ENCODE data around the gene UQCRH. TPM values are rescaled to one million over a fixed set of nuclear protein-coding genes. Genes with fewer than 3 reads are reported as not detected.

Gene UQCRH
- total and polyA plus RNA-seq, 2 of the 8 experiments (the other 6 are each of a cell fraction or from before 2014, with no cell fraction given): 626 to 1,112 TPM

DNA sequence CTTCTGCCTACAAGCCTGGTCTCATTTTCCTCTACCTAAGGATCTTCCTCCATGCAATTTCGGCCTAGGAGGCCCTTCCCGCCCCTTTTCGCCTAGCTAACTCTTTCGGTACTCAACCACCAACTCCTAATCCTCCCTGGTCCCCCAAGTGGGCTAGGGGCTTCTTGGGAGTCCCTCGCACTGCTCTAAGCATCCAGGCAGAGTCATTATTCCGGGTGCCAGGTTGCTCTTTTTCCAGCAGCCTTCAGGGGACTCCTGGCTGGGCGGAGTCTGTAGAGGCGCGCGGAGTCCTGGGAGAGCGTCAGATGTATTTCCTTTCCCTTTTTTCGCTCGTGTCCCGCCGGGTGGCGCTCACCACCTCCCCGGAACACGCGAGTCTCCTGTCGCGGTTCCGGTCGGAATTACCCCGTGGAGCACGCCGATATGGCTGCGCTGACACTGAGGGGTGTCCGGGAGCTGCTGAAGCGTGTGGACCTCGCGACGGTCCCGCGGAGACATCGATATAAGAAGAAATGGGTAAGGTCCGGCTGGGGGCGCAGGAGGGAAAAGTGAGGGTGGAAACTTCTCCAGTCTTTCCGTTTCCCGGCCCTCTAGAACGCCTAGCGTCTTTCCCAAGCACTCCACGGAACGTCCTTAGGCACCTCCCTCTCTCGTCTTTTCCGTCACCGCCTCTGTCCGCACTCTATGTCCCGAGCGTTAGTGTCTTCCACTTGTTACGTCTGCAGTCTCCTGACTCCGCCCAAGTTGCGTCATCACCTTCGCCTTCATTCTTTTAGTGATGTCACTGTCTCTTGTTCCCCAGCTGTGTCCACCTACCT is 37.1 kb downstream of the UQCRH start, which contains the start of gene NSUN4 (continued):
- TF ChIP-seq, protein P1, sequence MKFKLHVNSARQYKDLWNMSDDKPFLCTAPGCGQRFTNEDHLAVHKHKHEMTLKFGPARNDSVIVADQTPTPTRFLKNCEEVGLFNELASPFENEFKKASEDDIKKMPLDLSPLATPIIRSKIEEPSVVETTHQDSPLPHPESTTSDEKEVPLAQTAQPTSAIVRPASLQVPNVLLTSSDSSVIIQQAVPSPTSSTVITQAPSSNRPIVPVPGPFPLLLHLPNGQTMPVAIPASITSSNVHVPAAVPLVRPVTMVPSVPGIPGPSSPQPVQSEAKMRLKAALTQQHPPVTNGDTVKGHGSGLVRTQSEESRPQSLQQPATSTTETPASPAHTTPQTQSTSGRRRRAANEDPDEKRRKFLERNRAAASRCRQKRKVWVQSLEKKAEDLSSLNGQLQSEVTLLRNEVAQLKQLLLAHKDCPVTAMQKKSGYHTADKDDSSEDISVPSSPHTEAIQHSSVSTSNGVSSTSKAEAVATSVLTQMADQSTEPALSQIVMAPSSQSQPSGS (IDR thresholded peaks at IDR 0.05; ENCODE audit: low read length): peak; percentile 82; the same call in 1 of the 2 replicates
- TF ChIP-seq CBX5 (IDR thresholded peaks at IDR 0.05; ENCODE audit: low read depth, low read length): no peak
- TF ChIP-seq BCL11A (IDR thresholded peaks at IDR 0.05; ENCODE audit: low read depth in 2 of 2, low read length in 2 of 2): no peak
- no peak for TF ChIP-seq EZH2 (IDR thresholded peaks at IDR 0.05; ENCODE audit: low read depth, low read length, severe bottlenecking)
- no peak for TF ChIP-seq HDAC6 (IDR thresholded peaks at IDR 0.05; ENCODE audit: low read depth, low read length)
- TF ChIP-seq CHD2 (IDR thresholded peaks at IDR 0.05; ENCODE audit: low read length): peak; percentile 38; the same call in 1 of the 2 replicates
- no peak for TF ChIP-seq KDM1A (IDR thresholded peaks at IDR 0.05; ENCODE audit: borderline replicate concordance, low read length)
- peak; percentile 85 for TF ChIP-seq BACH1 (IDR thresholded peaks at IDR 0.05; ENCODE audit: low read length)
- TF ChIP-seq TCF12 (IDR thresholded peaks at IDR 0.05; ENCODE audit: low read depth, low read length): no peak
- TF ChIP-seq POLR2AphosphoS5 (IDR thresholded peaks at IDR 0.05; ENCODE audit: low read depth, low read length): peak; percentile 48; the same call in 1 of the 2 replicates
- TF ChIP-seq KDM4A (IDR thresholded peaks at IDR 0.05; ENCODE audit: low read depth, low read length, severe bottlenecking): peak; percentile 65
- peak; percentile 58; the same call in 1 of the 2 replicates for TF ChIP-seq SP1 (IDR thresholded peaks at IDR 0.05; ENCODE audit: low read depth, low read length)
- no peak for TF ChIP-seq CTBP2 (IDR thresholded peaks at IDR 0.05; ENCODE audit: borderline replicate concordance, insufficient read depth, insufficient read length, low read length)
- TF ChIP-seq RXRA (IDR thresholded peaks at IDR 0.05; ENCODE audit: insufficient read depth, low read depth, low read length): no peak
- 0 out of 2 replicates have a peak, but pooled peaks have one; percentile 19 for TF ChIP-seq GABPA (IDR thresholded peaks at IDR 0.05; ENCODE audit: borderline replicate concordance, insufficient read depth, low read length)
- TF ChIP-seq, protein P2, sequence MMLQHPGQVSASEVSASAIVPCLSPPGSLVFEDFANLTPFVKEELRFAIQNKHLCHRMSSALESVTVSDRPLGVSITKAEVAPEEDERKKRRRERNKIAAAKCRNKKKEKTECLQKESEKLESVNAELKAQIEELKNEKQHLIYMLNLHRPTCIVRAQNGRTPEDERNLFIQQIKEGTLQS (IDR thresholded peaks at IDR 0.05; ENCODE audit: insufficient read depth, low read depth, low read length): peak; percentile 6; the same call in 1 of the 2 replicates
